Activated CD4-positive, CD25-positive, alpha-beta regulatory T cell treated with anti-CD3 and anti-CD28 coated beads, Interleukin-2, amount 50 U/mL, for 24 hours (primary cell): ENCODE results near the gene PTPRG.
"Not testable (repeated sequence)": the region's sequence is repeated elsewhere in the genome, so short reads cannot be mapped to it uniquely, and the experiment has no call there.

Experiments
- ATAC-seq, 2 donors: fragments of 150-1000 bp; cut with Tn5 transposase; one replicate each; pipeline ENCODE4 v1.10.0; 2021; ENCODE audit warnings: mild to moderate bottlenecking in 1 of 2, moderate library complexity in 1 of 2

The PTPRG gene

DNA sequence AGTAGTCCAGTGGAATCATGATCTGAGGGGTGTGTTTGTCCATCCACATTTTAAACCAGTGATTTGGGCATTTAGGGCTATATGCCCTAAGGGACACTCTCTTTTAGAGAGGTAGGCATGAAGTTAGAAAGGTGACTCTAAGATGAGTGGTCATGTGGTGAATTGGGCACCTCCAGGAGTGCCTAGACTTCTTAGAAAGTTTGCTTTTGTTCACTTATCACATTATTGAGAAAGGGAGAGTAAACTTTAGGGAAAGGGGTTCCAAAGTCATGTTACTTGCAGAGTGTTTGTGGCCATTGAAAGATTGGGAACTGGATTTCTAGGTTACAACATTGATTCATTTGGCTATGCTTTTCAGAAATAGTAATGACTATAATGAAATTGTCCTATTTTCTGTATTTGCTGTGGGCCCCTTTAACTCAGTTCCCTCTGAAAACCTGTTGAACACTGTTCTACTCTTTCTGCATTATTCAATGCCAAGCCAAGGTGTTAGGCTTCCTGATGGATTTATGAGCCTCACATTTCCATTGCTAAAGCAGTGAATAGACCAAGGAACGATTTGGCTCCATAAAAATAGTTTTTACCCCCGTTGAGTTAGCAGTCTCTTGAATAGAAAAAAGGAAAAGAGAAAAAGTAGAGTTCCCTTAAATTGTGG is 169.3 kb downstream of the PTPRG start:
- ATAC-seq, result no peak

DNA sequence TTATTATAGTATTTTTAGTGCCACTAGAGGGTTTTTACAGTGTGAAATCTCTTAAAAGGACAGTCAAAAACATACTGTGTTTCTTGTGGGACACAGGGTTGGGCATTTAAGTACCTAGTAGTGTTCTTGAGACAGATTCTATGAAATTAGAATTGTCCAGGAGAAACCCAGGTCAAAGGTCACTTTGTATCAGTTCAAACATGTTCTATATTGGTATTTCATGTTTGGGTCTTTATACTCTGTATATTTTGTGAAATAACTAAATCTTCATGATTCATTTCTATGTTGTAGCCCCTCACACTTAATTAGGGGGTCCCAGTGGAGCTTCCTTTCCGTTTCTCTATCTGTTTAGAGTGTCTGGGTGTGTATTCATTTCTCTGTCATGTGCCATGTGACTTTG is 171.6 kb downstream of the PTPRG start:
- no peak for ATAC-seq

DNA sequence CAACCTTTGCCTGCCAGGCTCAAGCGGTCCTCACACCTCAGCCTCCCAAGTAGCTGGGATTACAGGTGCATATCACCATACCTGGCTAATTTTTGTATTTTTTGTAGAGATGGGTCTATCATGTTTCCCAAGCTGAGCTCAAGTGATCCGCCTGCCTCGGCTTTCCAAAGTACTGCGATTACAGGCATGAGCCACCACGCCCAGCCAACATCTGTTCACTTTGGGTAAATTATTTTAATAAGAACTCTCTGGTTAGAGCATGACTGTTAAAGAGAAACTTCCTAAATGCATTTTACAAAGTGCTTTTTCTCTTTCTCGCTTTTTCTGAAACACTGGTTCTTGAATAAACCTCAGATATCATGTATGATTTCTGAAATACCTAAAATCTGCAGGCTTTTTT is 172.5 kb downstream of the PTPRG start:
- no peak for ATAC-seq

DNA sequence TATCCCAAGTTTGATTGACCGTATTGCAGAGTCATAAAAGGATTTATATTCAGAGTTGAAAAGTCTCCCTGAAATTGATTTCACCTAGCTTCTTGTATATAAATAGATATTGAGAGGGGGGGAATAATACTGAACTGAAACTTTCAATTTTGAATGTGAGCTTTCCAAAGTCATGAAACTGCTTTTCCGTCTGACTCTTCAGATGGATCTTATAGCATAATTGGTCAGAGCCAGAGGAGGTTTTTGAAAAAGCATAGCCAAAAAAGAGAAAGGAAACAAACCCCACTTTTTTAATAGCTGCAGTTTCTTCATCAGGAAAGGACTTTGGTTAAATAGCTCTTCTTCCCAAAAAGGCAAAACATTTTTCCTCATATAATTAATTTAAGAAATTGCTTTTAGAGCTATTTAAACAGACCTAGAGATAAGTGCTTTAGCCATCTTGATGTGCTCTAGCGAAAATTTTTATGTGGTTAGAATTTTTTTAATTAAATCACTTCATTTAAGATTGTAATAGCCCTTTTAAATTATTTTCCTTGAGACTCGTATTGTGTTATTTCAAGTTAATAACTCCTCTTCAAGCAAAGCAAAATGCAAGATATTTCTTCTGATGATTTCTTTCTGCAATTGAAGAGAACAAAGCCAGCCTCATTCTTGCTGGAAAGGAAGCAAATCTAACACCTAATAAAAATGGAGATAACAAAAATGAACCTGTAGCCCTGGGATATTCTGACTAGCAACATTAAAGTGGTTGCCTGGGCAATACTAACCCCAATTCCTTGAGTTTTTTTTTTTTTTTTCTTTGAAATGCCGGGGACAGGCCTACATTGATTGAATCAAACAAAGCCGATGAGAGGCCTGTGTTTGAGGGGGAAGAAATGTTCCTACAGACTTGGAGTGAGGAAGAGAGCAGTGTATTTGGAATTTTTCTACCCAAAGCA is 173.6 kb downstream of the PTPRG start:
- no peak for ATAC-seq

DNA sequence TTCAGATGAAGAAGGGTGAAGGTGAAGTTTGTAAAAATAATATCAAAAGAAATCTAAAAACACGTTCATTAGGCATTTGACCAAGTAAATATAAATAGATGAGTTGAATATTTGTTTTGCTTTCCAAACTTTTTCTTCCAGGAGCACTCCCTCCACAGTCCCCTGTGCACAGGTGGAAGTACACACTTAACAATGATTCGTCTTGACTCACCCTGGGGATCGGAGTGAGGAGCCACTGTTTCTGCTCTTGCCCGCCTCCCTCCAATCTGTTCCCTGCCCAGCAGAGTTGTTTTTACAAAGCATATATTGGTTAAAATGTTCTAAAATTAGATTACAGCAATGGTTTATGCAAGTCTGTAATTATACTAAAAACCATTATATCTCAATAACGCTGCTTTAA is 175.1 kb downstream of the PTPRG start:
- ATAC-seq, result no peak

DNA sequence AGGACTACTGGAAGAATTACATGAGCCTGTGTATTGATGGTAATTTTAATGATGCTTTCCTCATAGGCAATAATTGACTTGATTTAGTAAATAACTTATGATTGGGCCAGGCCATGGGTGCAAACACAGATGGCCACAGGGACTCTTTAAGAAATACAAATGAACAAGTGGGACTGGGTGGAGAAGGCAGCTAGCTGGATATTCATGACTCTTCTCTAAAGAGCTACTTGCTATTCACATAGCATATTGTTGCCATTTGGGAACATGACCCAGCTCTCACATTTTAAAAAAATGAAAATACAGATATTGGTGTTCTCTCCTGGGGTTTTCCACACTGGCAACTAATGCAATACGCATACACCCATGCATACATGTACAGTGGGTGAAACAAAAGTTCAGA is 178.3 kb downstream of the PTPRG start:
- ATAC-seq, result no peak

DNA sequence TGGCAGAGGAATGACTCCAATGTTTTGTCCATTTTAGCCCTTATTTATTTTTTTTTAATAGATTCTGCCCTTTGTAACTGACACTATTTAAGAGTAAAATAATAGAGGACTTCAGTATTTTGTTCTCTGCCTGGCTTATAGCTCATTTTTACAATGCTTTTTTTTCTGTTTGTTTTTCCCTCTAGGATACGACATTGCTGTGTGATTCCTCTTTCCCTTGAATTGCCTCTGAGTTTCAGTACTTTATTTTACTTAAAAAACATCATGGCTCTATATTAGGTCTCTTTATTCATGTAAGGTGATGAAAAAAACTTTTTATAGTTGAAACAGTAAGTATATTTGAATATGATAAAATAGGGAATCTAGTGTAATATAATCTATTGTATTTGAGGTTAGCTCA is 179.1 kb downstream of the PTPRG start:
- no peak for ATAC-seq

DNA sequence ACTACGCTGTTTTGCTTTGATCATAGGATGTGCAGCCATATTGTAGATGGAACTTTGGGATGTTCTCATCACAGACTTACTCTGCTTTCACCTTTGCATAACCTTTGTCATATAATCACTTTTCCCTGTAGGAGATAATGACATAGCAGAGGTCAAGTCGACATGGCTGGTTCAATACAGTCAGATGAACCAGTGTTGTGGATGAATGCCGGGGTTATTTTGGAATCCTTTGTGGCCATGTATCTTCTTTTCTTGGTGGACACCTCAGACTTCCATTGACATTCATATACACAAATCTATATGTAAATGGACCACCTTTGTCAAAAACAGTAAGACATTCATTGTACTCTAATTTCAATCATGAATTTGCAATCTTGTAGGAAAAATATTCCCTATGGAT is 180.2 kb downstream of the PTPRG start:
- no peak for ATAC-seq

DNA sequence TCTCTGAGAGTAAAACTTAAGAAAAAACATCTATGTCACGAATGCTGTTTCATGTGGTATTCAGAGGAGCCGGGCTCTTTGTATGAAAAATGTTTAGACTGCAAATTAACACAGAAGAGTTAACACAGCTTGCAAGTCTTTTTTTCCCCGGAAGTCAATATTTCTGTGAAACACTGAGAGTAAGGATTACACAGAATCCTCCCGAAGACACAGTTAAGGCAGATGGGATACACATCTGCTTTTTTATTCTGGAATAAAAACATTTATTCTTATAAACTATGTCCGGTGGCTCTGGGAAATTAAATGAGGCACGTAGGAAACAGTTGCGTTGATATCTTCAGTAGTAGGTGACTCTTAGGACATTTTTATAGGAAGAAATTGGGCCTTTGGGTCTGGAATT is 180.6 kb downstream of the PTPRG start:
- no peak for ATAC-seq

DNA sequence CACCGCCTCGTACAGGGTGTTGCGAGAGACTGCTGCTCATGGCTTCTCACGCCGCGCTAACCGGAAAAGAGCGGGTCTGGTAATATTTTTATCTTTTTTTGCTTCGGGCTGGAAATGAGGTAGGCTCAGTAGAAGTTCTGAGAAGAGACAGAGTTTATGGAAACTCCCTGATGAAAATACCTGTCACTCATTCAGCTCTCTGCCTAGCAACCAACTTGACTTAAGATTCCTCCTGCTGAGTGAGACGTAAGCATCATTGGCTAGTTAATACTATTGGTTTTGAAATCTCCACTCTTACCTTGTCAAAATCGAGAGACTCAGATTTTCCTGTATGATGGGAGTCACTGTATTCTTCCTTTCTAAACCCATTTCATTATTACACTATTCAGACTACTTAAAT is 181.7 kb downstream of the PTPRG start:
- no peak for ATAC-seq

DNA sequence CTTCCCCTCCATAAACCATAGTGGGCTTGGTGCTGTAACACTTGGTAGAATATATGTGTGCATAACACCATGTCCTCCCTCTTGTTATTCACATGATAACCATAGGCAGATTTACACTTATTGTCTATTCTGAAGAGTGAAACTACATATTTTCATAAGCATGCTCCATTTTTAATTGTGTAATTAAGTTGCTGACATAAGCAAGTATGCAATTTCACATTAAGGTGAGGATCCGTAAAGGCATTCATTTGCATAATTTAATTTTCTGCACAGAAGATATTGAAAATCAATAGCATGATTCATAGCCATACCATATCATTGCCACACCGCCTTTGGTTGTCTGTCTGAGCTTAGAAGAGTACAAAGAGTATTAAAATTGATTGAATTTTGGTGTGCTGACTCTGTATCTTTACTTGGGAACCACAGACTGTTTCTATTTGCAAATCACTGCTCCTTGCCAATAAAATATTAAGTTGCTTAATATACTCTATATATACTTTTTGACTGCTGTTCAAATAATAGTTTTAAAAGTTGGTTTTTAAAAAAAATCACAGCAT is 182.4 kb downstream of the PTPRG start:
- no peak for ATAC-seq

DNA sequence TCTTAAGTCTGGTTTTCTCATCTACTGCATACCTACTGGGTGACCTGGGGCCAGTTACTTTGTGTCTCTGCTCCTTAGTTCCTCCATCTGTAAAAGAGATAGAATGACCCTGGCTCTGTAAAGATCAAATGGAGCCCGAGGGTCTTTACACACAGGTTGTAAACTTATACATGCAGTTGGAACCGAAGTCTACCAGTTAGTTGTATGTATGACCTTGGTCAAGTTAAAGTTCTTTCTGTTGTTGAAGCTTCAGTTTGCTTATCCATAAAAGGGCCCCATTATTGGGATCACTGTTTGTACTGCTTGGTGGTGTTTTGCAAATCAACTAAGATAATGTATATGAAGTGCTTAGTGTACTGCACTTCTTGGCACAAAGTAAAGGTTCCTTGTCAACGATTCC is 186.9 kb downstream of the PTPRG start:
- ATAC-seq, result no peak

DNA sequence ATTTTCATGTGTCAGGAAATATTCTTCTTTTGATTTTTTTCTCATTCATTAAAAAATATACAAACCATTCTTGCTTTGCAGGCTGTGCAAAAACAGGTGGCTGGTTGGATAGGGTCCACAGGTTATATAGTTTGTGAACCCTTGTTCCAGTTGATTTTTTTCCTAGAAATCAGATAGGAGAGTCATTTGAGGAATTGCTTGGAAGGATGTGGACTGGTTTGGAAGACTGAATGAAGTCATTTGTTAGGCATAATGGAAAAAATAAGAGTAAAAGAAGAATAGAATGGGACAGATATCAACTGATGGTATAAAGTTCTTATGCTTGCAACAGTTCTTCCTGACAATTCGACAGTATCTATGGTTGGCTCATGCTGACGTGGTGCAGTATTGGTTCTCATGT is 189.4 kb downstream of the PTPRG start:
- ATAC-seq, result no peak

DNA sequence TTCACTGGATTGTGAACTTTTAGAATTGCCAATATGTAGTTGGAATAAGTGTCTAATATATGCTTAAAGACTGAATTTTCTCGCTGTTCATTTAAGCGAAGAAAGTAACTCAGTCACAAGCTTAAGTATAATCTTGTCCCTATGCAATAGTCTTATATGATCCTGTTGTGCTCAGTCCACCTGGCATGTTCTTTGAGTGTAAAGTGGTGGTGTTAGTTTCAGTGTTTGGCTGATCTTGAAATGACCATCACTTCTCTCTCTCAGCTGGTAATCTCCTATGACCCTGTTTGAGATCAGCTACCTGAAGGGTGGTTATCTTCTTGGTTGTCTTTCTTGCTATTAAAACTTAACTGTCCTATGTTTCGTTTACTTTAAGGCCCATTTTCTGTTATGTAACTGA is 197.5 kb downstream of the PTPRG start:
- no peak for ATAC-seq

DNA sequence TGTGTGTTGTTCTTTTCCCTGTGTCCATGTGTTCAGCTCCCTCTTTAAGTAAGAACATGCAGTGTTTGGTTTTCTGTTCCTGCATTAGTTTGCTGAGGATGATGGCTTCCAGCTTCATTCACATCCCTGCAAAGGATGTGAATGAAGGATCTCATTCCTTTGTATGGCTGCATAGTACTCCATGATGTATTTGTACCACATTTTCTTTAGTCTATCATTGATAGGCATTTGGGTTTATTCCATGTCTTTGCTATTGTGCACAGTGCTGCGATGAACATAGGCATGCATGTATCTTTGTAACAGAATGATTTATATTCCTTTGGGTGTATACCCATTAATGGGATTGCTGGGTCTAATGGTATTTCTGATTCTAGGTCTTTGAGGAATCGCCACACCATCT is 199.4 kb downstream of the PTPRG start:
- not testable (repeated sequence) for ATAC-seq

DNA sequence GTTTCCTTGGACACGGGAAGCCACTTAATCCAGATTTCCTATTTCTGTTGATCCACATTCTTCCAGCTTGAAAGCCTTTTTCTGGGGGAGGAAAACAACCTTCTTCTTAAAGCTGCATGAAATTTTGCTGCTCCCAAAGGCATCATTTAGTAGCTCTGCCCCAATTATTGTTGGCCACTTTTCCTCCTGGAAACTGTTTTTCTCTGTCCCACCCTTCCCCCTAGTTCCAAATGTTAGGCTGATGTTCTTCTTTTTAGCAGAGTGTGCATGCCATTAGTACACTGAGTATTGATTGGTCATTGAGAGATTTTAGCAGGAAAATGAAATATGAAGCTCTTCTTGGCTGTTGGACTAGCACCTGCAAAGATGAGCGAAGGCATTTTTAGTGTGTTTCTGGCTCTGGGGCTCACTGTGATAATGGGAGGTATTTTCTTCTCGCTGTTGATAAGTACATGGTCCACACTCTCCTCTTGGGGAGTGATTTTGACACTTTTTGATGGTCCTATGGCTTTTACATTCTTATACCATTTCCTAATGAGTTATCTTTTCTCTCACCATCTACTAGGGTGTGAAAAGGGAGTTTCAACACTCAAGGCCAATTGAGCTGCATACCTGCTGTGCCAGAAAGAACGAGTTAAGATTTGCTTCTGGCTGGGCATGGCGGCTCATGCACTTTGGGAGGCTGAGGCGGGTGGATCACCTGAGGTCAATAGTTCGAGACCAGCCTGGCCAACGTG is 200.5 kb downstream of the PTPRG start:
- ATAC-seq, result no peak

DNA sequence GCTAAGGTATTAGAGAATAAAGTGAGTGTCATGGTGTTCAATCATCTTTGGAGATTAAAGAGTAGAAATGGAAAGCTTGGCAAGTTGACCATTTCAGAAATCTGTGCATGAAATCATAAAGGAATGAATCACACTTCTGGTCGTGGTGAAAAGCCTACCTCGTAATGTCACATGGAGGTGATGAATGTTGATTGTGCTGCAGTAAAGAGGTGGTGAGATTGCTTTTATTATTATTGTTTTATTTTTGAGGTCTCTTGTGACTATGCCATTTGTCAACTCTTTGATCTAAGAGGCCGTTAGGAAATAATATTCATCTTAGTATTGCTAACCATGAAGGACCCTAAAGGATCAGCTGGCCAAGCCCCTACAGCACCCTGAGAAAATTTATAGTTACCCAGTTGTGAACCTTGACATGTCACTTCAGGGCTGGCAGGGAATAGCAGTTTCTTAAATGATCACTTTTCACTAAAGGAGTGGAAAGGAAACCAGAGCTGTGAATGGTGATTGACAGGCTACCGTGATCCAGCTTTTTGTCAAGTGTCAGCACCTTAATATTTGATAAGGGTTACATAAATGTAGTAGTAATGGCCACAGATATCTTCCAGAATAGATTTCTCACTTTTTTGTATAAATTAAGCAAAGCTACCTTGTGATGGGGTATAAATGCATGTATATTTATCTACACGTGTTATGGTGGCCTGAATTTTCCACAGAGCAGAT is 203.9 kb downstream of the PTPRG start:
- ATAC-seq, result no peak

DNA sequence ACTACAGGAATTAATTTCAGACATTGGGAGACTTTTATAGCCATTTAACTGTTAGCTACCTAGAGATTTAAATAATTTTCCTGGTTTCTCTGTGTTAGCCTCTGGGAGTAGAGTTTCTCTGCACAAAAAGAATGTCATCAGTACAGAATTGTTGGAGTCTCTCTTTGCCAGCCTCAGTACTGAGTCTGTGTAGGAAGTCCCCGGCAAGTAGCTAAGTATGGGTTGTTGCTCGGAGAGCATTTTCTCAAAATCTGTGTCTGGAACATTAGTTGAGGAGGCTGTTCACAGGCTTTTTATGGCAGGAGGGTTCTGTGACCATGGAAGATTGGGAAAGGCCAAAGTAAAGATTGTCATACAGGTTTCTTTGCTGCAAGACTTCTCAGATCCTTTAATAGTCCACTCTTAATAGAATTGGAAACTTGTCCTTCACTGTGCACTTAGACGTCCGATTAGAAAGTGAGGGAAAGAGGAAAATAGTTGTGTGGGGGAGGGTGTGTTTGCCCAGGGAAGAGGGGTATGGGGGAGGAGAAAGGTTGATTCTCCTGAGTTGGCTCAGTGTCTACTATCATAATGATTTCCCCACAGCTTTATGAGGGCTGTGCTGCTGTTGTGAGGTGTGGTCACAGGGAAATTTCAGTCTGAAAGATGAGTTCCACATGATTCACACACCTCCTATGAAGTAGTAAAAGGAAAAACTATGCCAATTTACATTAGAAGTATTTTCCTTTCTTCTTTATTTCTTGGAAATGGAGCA is 207.1 kb downstream of the PTPRG start:
- no peak for ATAC-seq

DNA sequence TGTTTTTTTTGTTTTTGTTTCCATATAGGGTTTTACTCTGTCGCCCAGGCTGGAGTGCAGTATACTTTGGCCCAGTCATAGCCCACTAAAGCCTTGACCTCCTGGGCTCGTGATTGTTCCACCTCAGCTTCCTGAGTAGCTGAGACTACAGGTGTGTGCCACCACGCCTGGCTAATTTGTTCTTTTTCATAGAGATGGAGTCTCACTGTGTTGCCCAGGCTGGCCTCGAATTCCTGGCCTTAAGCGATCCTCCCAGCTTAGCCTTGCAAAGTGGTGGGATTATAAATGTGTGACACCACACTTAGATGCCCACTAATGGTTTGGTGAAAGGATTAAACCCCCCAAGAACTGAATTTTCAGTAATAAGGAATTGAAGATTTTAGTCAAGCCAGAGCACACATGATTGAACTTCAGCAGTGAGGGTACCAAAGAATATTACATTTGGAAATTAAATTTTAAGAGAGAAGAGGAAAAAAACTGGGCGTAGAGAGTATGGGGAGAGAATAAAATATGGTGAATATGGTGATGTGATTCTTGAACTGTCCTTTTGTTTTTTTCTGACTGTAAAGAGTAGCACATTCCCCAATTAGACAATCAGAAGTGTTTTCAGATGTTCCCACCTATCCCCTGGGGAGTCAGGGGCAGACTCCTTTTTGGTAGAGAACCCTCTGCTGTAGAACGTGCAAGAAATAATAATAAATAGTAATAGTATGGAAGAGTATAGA is 208.1 kb downstream of the PTPRG start:
- no peak for ATAC-seq

DNA sequence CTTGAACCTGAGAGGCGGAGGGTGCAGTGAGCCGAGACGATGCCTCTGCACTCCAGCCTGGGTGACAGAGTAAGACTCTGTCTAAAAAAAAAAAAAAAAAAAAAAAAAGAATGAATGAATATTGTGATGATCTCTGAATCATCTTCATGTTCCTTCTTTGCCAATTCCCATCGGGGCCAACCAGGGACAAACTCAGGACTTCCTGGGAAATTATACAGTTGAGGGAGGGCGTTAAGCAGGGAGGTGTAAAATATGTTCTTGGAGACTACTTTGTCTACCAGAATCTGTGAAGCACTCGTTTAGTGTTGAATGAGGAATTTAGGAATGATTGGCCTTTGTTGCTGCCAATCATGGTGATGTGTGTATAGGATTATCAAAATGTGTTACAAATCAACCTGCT is 210.6 kb downstream of the PTPRG start:
- ATAC-seq, result no peak

DNA sequence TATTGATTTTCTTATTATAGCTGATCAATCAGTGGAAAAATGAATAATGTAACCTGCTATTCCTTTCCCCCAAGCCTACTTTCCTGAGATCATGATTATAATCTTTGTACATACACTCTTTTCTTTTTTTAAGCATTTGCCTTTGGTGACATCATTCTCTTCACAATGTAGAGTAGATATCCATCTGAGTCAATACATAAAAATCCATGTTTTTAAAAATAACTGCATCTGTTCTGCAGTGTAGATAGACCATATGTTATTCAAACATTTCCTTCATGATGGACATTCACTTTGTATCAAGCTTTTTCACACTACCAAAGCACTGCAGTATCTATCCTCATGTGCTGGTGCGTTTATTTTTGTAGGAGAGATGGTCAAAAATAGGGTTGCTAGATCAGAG is 211.1 kb downstream of the PTPRG start:
- ATAC-seq, result no peak
